Measurements from ENCODE around the gene CBLL2.
"Not testable (repeated sequence)": the region's sequence is repeated elsewhere in the genome, so short reads cannot be mapped to it uniquely, and the experiment has no call there.

Gene CBLL2, protein sequence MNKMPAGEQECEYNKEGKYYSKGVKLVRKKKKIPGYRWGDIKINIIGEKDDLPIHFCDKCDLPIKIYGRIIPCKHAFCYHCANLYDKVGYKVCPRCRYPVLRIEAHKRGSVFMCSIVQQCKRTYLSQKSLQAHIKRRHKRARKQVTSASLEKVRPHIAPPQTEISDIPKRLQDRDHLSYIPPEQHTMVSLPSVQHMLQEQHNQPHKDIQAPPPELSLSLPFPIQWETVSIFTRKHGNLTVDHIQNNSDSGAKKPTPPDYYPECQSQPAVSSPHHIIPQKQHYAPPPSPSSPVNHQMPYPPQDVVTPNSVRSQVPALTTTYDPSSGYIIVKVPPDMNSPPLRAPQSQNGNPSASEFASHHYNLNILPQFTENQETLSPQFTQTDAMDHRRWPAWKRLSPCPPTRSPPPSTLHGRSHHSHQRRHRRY

GRCh38 chrX:22272613-22273012, at the start of gene CBLL2:
Gene CBLL2, plus strand, starts transcription at chrX:22272913. Its CDS starts 79 bp downstream, at chrX:22272992.
- DNase-seq = no peak

GRCh38 chrX:22234380-22234779, 38.3 kb upstream of the CBLL2 start:
- DNase-seq = no peak

DNA sequence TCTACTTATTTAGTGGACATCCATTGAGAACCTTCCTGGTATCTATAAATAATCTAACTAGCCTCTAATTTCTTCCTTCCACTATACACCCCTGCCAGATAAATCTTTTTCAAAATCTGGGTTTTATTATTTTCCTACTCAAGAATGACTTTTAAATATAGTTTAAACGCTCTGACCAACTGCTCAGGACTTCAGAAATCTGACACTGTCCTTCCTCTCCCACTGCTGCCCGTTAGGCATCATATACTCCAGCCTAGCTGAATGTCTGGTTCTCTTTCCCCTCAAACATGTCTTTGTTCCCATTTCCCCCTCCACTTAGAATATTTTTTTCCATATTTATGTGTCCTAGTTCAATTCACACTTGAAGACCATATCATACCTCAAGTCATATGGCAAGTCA, 35.2 kb upstream of the CBLL2 start:
- DNase-seq = no peak

DNA sequence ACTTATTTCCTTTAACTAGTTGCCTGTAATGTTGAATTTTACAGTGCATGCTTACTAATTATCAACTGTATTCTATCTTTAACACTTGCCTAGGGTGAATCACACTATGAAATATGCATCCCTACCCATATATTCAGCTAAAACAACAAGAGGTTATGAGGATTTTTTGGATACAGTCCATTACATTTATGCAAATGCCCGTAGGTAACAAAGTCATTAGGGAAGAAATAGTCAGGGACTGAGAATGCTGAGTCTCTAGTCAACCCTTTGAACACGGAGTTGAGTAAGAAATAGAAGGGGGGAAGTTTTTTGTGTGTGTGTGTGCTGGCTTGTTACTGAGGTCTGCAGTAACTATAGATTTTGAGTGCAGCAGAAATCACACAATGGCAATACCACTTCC, 26.1 kb upstream of the CBLL2 start:
- no peak for DNase-seq

DNA sequence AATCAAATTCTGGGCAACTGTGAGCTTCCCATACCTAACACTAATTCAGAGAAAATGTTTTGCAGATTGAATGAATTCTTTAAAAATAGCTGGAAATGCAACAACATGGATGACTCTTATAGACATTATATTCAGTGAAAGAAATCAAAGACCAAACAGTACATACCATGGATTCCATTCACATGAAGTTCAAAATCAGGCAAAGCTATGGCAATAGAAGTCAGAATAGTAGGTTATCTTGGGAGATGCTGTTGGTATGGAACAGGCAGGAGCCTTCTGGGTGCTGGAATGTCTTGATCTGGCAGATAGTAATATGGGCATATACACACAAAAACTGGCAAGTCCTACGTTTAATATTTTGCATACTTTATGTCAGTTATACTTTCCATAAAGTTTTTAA, 25.5 kb upstream of the CBLL2 start:
- no peak for DNase-seq

GRCh38 chrX:22248401-22248800, 24.3 kb upstream of the CBLL2 start:
- DNase-seq = no peak

GRCh38 chrX:22249371-22249770, 23.3 kb upstream of the CBLL2 start:
- DNase-seq = no peak

GRCh38 chrX:22268706-22269105, 4.0 kb upstream of the CBLL2 start:
- no peak for DNase-seq

GRCh38 chrX:22273714-22274317, 1.1 kb downstream of the CBLL2 start:
- no peak for DNase-seq

GRCh38 chrX:22276781-22277180, 4.1 kb downstream of the CBLL2 start:
- no peak for DNase-seq

DNA sequence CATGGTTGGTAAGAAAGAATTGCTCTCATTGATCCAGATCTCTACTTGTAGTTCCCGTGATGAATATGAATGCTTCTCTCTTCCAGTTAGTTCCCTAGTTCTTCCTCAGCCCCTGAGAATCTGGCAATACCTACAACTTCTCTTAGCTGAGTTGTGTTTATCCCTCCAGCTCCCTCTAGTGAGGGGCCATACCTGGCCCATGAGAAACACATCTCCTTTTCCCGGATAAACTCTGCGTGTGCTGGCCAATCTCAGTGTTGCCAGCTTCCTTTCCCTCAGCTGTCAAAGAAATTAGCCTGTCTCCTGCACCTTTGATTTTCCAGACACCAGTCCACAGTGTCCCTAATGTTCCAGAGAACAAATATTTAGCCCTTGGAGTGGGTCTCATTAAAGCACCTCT, 5.7 kb downstream of the CBLL2 start:
- no peak for DNase-seq

GRCh38 chrX:22289209-22289608, 16.5 kb downstream of the CBLL2 start:
- DNase-seq = not testable (repeated sequence)

DNA sequence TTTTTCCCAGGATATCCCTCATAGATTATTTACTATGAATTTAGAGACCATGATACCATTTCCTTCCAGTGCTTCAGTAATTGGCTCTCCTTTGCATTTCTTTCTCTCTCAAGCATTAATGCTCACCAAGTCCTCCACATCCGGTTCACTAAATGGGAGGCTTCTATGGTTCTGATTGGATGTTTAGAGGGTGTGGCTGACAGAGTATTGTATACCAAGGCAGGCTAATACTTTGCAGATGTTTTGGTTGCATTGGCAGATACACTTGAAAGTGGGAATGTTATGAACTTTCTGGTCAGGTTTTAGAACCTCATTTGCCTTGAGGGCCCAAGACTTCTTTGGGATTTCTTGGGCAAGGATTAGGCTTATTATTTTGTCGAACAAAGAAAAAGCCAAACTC, 24.2 kb downstream of the CBLL2 start:
- DNase-seq = no peak

DNA sequence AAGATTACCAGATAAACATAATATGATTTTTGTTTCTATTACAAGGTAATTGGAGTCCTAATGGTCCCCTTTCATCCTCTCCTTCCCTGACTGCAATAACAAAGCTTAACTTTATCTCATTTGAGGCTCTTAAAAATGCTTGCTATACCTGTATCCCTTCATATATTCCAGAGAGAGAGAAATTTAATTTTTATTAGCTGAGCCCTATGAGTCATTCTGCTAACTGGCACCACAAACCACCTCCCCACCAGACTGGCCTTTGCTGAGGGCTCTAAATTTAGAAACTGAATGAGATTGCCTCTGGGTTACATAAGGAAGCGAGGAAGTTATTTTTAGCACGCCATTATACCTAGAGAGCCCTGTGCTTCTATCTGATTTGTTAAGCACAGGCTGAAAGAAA, 27.4 kb downstream of the CBLL2 start:
- DNase-seq = no peak

GRCh38 chrX:22310779-22311178, 38.1 kb downstream of the CBLL2 start:
- no peak for DNase-seq

DNA sequence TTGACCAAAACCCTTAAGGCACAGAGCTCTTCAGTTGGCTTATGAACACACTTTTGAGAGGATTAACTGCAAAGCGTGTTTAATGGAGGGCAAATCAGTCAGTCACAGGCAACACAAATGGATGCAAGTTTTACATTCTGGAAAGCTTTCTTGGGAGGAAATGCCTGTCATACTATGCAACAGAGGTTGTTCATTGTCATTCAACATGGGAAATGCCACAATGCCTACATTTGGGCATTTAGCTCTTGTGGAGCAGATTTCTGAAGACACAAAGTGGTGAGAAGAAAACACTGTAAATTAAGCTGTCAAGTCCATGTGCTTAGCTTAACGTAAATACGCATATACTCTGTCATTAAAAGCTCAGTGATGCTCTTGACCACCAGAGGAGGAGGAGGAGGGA, 41.1 kb downstream of the CBLL2 start:
- no peak for DNase-seq

GRCh38 chrX:22314211-22314610, 41.5 kb downstream of the CBLL2 start:
- no peak for DNase-seq

DNA sequence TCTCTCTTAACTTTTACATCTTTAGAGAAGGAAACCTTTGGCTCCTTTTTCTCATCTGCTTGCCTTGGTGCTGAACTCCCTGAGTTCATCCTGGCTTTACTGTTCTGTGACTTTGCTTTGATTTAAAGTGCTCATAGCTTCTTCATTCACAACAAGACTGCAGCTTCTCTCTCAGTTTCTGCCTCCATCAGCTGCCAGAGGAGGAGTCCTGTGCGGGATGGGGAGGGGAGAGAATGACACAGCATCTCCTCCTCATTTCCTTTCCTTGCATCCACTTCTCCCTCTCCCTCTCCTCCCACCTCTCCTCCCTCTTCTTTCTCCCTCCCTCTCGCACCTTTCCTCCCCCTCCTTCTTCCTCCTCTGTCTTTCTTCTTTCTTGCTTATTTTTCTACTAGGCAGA, 42.0 kb downstream of the CBLL2 start:
- no peak for DNase-seq

- no peak for DNase-seq
Observed at GRCh38 chrX:22315151-22315550, 42.4 kb downstream of the CBLL2 start.

DNA sequence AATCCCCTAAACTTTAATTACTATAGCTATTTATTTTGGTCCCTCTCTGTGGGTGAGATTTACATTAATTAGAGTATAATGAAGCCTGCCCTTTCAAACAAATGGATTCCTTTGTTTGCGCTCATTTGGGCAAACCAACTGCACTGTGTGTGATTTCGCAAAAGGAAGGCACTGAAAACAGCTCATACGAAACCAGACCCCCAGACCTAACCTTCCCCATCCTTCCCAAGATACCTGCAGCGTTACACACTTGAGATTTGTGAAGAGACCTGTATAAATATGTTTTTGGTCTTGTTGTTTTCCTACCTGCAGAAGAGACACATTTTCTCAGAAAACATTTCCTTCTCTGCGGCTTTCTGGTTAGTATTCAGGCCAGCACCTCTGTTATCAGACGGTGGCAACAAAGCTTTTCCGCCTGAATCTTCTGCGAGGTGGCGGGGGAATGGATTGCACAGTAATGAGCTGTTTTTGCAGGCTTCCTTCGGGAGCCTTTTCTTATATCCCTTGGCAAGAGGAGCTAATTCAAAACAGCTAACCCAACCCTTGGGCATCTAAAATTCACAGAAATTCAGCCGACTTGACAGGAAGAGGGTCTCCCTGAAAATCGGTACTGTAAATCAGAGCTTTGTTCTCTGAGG, 47.6 kb downstream of the CBLL2 start:
- no peak for DNase-seq

DNA sequence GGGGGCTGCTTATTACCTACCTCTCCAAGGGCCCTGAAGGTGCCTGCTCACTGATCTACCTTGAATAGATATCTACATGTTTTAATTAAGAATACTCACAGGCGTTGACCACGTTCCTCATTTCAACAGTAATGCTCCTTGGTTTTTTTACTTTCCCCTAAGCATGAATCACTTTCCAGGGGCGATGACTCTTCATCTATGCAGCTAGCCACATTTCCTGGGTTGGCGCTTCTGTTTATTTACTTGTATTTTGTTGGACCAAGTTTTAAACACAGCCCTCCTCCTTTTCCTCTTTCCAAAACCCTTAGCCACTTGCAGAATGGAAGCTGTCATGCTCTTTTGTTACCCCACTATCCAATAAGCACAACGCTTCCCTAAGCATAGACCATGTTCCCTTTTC, 50.8 kb downstream of the CBLL2 start:
- no peak for DNase-seq
